AG09309 (cell line): Measurements from ENCODE around the gene TAL1.
A peak's percentile ranks its signal among the peaks of the same experiment; 100 is the strongest.
"Not testable (repeated sequence)": the region's sequence is repeated elsewhere in the genome, so short reads cannot be mapped to it uniquely, and the experiment has no call there.

Experiments used
- DNase-seq: peaks from one replicate; pipeline ENCODE4 v3.0.0-alpha.2; 2010; ENCODE audit warnings: low read depth
- H3K4me3 ChIP-seq: 2 replicates; pipeline ENCODE4 v1.5.1; 2011; ENCODE audit warnings: mild to moderate bottlenecking, low read depth, low read length, moderate library complexity; ENCODE audit not compliant: control insufficient read depth
- CTCF ChIP-seq: IDR thresholded peaks from 2 replicates; pipeline ENCODE4 v1.5.1; 2011; ENCODE audit warnings: mild to moderate bottlenecking, low read depth, low read length, inconsistent platforms; ENCODE audit not compliant: insufficient read depth, control insufficient read depth; ENCODE audit errors: missing control alignments

TAL1 gene

GRCh38 chr1:47232187-47232874, at the start of gene TAL1:
TAL1 (minus strand) TSS chr1:47232225; CDS start chr1:47225888, 6,337 bp downstream.
- TF ChIP-seq CTCF: no peak
- H3K4me3 ChIP-seq: no peak within 1 kb of the TSS
- no peak for DNase-seq

DNA sequence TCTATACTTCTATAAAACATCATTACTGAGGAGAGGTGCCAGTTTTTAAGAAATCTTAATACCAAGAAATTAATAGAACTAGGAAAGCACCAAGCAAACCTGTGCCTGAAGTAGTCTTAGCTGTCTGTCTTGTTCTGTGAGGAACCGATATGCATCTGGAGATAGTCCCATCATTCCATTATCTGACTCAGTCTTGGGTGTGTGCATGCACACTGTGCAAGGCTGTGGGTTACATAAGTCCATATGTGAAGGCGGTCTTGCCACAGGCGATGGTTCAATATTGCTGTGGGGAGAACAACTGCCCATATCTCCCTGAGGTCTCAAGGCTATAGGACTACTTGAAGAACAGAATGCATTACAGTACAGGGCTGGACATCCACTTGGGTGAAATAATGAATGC, 48.1 kb upstream of the TAL1 start:
- DNase-seq: peak; percentile 10
- no peak for TF ChIP-seq CTCF
- no peak overlapping the region for H3K4me3 ChIP-seq

- DNase-seq: no peak
- H3K4me3 ChIP-seq: no peak overlapping the region
- no peak for TF ChIP-seq CTCF
Observed at GRCh38 chr1:47276850-47277249, 44.8 kb upstream of the TAL1 start.

GRCh38 chr1:47275811-47276210, 43.8 kb upstream of the TAL1 start:
- not testable (repeated sequence) for DNase-seq, H3K4me3 ChIP-seq

DNA sequence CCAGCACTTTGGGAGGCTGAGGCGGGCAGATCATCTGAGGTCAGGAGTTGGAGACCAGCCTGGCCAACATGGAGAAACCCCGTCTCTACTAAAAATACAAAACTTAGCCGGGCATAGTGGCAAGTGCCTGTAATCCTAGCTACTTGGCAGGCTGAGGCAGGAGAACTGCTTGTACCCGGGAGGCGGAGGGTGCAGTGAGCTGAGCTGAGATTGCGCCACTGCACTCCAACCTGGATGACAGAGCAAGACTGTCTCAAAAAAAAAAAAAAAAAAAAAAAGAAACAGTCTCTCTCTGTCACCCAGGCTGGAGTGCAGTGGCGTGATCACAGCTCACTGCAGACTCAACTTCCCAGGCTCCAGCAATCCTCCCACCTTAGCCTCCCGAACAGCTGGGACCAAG, 33.5 kb upstream of the TAL1 start:
- not testable (repeated sequence) for DNase-seq, H3K4me3 ChIP-seq

DNA sequence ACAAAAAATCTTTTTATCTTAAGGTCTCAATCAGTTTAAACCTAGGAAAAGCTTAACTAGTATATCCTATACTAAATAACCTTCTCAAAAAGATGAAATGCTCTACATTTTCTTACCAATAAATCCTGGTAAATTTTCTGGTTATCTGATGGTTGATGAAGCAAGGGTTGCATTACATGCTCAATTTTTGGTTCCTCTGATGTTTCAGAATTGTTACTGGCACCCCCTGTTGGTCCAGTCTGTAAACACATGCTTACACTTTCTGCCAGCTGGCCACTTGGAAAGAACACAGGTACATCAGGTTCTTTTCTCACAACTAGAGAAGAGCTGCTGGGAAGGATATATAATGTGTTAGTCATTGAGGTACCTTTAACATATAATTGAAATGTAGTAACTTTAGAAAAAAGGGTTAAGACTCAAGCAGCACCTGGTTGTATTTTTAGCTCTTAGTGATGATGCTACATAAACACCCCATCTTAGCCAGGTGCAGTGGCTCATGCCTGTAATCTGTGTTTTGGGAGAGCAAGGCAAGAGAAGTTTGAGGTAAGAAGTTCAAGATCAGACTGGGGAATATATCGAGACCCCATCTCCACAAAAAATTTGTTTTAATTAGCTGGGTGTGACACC, 30.9 kb upstream of the TAL1 start:
- peak; percentile 21 for DNase-seq
- H3K4me3 ChIP-seq: no peak overlapping the region
- peak; percentile 74 for TF ChIP-seq CTCF

DNA sequence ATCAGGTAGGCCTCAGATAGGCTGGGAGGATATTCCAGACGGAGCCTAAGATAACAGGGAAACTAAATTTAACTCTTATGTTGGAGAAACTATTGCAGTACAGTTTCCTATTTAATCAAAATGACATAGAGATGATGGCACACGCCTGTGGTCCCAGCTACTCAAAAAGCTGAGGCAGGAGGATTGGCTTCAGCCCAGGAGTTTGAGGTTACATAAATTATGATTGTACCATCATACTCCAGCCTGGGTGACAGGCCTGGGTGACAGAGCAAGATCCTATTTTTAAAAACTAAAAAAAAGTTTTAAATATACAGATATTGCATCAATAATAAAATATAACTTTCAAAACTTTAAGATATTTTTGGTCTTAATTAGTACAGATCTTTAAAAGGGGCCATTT, 25.2 kb upstream of the TAL1 start:
- no peak overlapping the region for H3K4me3 ChIP-seq
- no peak for DNase-seq
- TF ChIP-seq CTCF: no peak
